Stimulated activated CD4-positive, alpha-beta T cell treated with anti-CD3 and anti-CD28 coated beads, TNF-alpha, amount 100 ng/mL, for 1 hour (primary cell): ENCODE measurements around the gene HCFC2.
"Not testable (repeated sequence)": the region's sequence is repeated elsewhere in the genome, so short reads cannot be mapped to it uniquely, and the experiment has no call there.

Experiments used
- DNase-seq, 3 donors: peaks; one replicate each; pipeline ENCODE4 v3.0.0-alpha.2; 2020; ENCODE audit warnings: low read depth in 3 of 3, low spot score in 1 of 3

The HCFC2 gene

DNA sequence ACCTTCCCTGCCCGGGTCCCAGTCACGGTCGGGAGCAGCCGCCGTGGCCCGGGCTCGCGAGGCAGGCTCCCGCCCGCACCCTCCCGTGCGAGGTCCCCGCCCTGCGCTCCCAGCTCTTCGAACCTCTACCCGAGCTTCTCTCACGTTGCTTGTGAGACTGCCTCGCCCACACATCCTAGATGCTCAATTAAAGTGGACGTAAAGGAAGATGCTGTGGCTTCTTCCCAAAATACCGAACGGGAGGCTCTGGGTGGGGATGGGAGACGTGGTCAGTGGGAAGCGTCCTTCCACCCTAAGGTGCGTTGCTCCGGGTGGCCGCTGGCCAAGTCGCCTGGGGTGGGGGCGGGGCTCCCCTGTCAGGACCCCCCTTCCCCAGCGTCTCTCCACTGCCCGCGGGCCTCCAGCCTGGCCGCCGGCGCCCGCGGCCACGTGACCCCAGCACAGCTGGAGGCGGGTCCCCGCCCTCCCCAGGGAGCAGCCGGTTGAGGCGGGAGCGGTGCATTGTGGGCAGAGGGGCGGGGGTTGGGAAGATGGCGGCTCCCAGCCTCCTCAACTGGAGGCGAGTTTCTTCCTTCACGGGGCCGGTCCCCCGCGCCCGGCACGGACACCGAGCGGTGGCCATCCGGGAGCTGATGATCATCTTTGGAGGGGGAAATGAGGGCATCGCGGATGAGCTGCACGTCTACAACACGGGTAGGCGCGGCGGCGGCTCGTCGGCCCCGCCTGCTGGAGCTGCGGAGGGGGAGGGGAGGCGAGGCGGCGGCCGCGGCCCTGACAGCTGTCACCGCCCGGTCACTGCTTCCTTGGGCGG, at the start of gene HCFC2:
HCFC2 (plus strand) TSS at position 501 of the 811 bp plus-strand sequence; CDS start at position 531, 30 bp downstream.
- peak; percentile 64 to 85 (median 71) for DNase-seq

DNA sequence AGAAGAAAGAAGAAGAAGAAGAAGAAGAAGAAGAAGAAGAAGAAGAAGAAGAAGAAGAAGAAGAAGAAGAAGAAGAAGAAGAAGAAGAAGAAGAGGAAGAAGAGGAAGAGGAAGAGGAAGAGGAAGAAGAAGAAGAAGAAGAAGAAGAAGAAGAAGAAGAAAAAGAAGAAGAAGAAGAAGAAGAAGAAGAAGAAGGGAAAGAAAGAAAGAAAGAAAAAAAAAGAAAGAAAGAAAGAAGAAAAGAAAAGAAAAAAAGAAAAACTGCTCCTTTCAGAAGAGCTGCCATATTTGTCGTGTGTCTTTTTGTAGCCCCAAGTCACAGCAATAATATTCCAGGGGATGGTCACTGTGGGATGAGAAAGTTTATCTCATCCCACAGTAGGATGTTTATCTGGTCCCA, 42.5 kb upstream of the HCFC2 start:
- not testable (repeated sequence) for DNase-seq

DNA sequence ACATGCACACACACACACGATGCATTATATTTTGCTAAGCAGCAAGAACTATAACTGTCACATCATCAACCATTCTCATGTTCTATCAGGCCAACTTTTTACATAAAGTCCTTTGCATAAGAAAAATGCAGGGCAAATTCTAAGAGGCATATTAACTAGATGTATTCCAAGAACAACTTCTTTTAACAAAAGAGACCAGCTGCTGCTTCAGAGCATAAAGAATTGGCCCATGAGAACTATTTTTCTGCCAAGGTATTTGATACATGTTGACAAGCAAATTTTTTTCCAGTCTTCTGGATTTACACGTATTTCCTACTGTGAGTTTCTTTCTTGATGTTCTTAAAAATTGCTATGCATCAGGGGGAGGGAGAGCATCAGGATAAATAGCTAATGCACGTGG, 41.5 kb upstream of the HCFC2 start:
- DNase-seq: no peak

DNA sequence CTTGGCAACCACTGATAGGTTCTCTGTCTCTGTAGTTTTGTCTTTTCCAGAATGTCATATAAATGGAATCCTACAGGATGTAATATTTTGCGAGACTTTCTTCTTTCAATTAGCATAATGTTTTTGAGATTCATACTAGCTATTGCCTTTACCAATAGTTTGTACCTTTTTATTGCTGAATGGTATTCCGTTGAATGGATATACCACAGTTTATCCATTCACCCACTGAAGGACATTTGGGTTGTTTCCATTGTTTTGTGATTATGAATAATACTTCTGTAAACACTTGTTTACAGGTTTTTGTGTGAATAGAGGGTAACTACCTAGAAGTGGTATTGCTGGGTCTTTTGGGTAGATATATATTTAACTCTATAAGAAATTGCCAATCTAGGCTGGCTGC, 40.6 kb upstream of the HCFC2 start:
- no peak for DNase-seq

DNA sequence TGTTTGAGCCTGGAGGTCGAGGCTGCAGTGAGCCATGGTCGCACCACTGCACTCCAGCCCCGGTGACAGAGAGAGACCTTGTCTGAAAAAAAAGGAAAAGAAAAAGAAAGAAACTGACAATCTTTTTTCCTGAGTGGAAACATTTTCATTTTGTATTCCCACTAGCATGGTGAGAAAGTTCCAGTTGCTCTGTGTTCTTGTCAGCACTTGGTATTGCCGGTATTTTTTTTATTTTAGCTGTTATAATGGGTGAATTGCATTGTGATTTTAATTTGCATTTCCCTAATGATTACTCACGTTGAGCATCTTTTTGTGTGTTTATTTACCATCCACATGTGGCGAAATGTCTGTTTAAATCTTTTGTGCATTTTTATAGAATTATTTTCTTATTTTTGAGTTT, 40.0 kb upstream of the HCFC2 start:
- no peak for DNase-seq

DNA sequence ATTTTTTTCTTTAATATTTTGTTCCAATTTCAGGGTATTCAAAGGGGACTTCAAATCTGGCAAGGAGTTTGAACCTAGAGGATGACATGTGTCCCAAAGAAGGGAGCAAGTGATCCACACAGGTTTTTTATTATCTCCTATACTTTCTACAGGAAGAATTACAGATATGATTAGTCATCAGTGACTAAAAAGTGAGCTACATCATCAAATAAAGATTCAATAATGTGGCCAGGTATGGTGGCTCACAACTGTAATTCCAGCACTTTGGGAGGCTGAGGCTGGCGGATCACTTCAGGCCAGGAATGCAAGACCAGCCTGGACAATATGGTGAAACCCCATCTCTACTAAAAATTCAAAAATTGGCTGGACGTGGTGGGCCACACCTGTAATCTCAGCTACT, 38.6 kb upstream of the HCFC2 start:
- no peak for DNase-seq

DNA sequence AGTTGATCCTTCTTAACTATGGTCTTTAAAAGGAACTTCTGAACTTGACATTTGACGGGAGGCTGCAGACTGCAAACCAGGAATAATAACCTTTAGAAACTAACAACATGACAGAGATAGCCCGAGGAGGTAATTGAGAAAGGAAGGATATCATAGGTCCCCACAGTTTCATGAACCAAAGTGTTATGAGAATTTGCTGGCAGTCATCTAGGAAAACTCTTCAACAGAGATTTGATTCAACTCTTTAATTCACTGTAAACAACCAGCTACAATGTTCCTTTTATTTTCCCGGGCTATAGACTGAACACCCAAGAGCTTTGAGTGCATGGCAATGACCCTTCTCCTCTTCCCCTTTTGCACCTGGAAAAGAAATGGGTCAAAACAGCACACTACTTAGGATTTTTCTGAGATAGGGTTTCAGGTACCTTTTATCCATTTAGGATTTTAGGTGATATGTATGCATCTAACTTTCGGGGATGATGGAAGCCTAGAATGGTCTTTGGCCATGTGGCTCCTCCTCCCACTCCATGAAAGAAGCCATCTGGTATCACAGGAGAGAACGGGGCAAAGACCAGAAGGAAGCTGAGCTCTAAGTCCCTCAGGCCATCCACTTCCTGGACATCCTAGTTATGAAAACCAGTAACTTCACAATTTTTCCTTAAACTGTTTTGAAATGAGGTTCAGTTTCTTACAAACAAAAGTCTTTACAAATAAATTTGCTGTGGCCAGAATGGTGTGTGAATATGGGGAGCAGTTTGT, 37.3 kb upstream of the HCFC2 start:
- DNase-seq: no peak

DNA sequence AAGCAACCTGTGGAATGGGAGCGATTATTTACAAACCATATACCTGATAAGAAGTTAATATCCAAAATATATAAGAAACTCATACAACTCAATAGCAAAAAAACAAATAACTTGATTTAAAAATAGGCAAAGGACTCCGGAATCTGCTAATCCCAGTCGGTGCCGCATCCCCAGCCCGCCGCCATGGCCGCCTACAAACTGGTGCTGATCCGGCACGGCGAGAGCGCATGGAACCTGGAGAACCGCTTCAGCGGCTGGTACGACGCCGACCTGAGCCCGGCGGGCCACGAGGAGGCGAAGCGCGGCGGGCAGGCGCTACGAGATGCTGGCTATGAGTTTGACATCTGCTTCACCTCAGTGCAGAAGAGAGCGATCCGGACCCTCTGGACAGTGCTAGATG, 33.7 kb upstream of the HCFC2 start:
- not testable (repeated sequence) for DNase-seq

DNA sequence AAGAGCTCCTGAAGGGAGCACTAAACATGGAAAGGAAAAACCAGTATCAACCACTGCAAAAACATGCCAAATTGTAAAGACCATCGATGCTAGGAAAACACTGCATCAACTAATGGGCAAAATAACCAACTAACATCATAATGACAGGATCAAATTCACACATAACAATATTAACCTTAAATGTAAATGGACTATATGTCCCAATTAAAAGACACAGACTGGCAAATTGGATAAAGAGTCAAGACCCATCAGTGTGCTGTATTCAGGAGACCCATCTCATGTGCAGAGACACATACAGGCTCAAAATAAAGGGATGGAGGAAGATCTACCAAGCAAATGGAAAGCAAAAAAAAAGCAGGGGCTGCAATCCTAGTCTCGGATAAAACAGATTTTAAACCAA, 28.2 kb upstream of the HCFC2 start:
- not testable (repeated sequence) for DNase-seq

DNA sequence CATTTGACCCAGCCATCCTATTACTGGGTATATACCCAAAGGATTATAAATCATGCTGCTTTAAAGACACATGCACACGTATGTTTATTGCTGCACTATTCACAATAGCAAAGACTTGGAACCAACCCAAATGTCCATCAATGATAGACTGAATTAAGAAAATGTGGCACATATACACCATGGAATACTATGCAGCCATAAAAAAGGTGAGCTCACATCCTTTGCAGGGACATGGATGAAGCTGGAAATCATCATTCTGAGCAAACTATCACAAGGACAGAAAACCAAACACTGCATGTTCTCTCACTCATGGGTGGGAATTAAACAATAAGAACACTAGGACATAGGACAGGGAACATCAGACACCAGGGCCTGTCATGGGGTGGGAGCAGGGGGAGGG, 24.6 kb upstream of the HCFC2 start:
- not testable (repeated sequence) for DNase-seq

DNA sequence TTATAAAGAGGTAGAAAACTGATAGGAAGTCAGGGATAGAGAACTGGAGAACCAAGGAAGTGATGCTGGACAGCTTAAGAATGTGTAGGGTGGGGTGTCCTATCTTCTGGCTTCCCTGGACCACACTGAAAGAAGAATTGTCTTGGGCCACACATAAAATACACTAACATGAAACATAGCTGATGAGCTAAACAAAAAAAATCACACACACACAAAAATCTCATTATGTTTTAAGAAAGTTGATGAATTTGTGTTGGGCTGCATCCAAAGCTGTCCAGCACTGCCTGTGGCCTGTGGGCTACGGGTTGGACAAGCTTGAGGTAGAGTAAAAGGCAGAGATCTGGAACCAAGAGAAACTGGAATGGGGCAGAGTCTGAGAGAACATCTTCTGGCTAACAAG, 21.8 kb upstream of the HCFC2 start:
- no peak for DNase-seq

DNA sequence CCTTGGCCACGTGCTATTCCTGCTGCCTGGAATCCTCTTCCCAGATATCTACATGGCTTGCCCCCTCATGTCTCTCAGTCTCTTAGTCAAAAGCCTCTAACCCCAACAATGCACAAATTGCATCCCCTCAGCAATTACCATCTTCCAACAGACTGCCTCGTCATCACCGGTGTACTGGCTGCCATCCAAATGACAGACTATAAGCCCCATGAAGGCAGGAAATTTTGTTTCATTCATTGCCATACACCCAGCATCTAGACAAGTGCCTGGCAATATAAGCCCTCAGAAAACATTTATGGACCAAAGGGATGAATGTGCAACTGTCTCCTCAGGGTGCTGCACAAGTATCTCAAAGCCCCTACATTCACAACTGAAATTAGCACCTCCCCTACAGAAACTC, 20.2 kb upstream of the HCFC2 start:
- DNase-seq: no peak

DNA sequence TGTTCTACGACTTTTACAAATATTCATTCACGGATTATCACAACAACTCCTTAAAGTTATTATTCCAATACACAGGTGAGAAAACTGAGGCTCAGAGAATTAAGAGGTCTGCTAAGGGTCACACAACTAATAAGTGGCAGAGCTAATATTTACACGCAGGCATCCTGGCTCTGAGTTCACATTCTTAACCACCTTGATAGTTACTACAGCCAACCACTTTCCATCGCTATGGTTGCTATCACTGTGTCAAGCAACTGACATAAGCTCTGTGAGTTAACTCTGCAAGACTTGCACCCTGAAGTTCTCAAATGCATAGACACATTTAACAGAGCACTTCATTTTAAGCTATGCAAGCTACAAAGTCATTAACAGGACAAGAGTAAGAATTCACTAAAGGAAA, 18.0 kb upstream of the HCFC2 start:
- no peak for DNase-seq

DNA sequence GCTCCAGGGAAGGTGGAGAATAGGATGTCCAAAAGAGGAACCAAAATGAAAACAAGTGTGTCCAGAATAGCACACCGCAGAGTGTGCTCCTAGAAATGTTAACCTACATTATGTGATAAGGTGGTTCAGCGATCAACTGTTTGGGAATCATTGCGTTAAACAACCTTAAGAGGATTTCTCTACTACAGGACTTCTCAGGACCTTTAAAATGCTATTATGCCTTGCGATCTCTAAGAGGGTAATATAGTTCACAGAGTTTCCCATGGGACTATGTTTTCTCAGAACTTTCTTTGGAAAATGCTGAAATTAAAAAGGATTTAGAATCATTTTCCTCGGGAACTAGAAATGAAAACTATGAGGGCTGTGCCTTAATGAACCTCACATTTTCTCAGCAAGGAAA, 16.2 kb upstream of the HCFC2 start:
- DNase-seq: no peak

DNA sequence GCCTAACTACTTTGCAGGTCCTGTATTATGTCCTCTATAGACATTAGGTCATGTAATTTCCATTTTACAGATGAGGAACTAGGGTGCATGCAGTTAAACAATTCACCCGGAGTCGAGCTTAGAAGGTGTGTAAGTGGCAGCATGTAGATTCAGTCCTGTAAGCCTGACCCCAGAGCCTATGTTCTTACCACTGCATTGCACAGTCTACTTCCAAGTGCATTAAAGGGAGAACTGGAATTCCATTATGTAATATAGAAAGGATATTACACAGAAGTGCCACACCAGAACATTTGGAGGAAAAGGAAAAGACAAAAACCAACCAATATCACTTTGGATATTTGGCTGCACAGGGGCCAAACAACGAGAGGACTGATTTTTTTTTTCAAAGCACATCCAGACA, 15.5 kb upstream of the HCFC2 start:
- DNase-seq: no peak

DNA sequence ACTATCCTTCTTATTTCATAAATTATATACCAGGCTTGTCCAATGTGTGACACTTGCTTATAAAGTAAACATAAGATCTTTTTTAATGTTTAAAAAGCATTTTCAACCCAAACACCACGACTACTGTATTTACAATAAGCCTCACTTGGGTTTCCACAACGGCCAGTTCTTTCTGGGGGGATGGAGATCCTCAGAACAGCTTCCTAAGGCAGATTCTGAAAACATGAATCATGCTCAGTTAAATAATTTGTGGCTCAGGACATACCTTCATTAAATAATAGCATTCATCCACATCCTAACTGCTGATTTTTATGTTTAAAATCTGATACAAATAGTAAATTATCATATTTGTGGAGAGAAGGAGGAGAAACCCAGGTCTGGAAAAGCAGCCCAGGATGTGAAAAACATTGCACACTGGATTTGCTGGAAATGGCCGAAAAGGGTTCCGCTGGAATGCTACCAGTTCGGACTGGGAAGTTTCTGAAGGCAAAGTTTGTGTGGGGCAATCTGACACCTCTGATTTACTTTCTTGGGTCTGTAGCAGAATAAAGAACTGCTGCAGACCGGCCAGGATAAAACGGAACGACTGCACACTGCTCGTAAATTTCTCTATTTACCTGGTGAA, 14.9 kb upstream of the HCFC2 start:
- no peak for DNase-seq

DNA sequence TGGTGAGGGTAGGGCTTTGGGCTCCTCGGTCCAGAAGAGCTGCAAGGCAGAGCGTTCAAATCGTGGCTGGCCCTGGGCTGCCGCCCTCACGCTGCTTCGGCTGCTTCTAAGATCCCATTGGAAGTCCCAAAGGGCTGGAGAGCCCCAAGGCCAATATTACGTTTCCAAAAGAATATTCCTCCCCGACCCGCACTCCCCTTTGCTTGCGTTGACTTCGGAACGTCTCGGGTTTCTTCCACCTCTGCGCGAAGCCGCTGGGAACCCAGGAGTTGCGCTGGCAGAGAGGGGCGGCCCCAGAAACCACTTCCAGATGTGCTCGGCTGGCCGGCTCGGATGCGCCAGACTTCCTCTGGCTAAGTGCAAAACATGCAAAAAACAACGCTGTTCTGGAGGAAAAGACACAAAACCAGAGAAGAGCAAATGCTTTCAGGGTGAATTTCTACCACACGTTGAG, 14.4 kb upstream of the HCFC2 start, which contains the start of gene GLT8D2:
GLT8D2 (minus strand) TSS at position 285 of the 454 bp plus-strand sequence. CDS start 30,539 bp downstream, outside the sequence.
- DNase-seq: no peak

DNA sequence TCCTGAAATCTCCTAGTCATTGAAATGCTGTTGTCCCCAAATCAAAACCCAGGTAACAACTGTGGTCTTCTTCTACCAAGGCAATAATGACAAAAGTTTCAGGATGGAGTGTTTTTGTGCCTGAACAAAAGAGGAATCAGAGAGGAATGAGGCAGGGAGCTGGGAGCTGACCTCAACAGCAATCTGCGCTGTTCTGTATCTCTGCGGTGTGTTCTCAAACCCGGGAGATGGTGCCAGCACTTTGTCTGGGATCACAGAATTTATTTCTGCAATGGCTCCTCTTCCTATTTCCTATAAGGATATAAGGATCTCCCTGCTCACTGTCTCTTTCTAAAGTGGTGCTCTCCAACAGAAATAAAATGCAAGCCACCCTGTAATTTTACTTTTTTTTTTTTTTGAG, 13.9 kb upstream of the HCFC2 start:
- DNase-seq: no peak

DNA sequence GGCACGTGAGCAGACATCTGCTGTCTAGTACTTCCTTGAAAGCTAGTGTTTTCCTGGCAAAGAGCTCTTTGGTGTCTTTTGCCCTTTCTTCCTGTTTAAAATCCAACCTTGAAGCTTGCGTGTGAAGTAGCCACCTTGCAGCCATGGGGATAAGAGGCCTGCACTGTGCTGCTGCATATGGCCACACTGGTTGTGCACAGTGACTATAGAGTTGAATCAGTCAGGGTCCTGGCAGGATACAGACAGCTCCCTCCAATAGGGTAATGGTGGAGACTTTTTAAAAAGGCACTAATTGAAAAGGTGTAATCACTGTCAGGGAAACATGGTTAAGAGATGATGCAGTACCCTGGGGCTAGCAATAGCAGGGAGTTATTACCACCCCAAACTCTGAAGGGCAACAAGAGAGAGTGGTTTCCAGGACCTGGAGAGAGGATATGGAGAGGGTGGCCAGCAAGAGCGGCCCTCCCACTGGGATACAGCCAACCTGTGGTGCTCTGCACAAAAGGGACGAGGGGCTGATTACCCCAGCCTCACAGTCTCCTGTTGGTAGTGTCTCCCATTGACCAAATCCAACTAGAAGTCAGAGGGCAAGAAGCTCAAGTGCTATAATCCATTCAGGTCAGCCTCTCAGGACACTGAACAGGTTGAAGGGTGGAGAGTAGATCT, 9.5 kb upstream of the HCFC2 start:
- no peak for DNase-seq

DNA sequence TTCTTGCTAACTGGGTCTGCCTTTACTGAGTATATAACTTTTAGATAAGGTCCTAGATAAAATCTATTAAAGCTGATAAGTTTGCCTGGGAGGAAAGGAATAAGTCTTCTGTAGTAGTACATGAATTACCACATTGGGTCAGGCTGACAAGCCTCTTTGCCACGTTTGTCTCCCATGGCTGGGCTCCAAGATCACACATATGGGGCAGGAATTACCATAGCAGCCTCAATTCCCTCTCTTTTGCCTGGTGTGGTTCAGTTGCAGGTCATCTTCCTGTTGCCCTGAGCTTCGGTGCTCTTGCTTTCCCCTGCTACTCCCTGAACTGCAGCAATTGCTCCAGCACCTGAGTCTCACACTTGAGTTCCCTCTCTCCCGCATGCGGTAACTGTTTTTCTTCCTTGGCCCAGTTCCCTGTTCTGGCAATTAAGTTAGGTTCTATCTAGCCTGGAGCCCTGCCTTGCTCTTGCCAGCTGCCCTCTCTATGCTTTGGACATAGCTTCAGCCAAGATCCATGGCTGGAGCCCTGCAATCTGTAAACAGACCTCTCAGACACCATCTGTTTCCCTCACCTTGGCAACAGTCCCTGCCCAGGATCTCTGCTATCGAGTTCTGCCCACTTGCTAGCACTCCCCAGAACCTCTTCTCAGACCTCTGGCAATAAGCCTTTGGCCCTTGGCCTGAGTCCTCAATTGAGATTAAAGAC, 8.5 kb upstream of the HCFC2 start:
- DNase-seq: no peak
